ENCODE results near the gene CD37. TPM values are rescaled to one million over a fixed set of nuclear protein-coding genes. Genes with fewer than 3 reads are reported as not detected.
"Not testable (repeated sequence)": the region's sequence is repeated elsewhere in the genome, so short reads cannot be mapped to it uniquely, and the experiment has no call there.

Gene CD37
- total RNA-seq, 1 donor = 0.36 TPM

GRCh38 chr19:49364083-49364737 lies 29.0 kb downstream of the CD37 start:
- TF ChIP-seq CTCF (IDR thresholded peaks at IDR 0.05; ENCODE audit: extremely low read depth, low read depth, low read length) = no peak
- Histone ChIP-seq H3K27ac (ENCODE audit: low read depth, low read length) (no peak overlapping the region), H3K4me1 (ENCODE audit: insufficient read depth, low read length) (peaks cover 12% of the 10 kb centered on the region), H3K4me3 (ENCODE audit: insufficient read depth, low read length) (peak overlapping the region; percentile 82), H3K36me3 (ENCODE audit: insufficient read depth, low read length) (no peaks in the 10 kb centered on the region), H3K79me2 (ENCODE audit: insufficient read depth, low read length) (peaks cover 6% of the 10 kb centered on the region), H2AFZ (ENCODE audit: low read length) (peak overlapping the region; percentile 83), H3K4me2 (ENCODE audit: insufficient read depth, low read length) (peak overlapping the region; percentile 95), H4K20me1 (ENCODE audit: insufficient read depth, low read length) (no peaks in the 10 kb centered on the region), H3K9me3 (ENCODE audit: low read depth, low read length) (peaks cover 1% of the 10 kb centered on the region), H3K27me3 (ENCODE audit: insufficient read depth, low read length) (no peaks in the 10 kb centered on the region)
- no peak for DNase-seq (ENCODE audit: insufficient read length, low spot score, missing footprints)

- no peak for DNase-seq (ENCODE audit: insufficient read length, low spot score, missing footprints)
- H2AFZ ChIP-seq (ENCODE audit: low read length) = no peak overlapping the region
- peaks cover 12% of the 10 kb centered on the region for H3K4me1 ChIP-seq (ENCODE audit: insufficient read depth, low read length)
- no peaks in the 10 kb centered on the region for H3K36me3 ChIP-seq (ENCODE audit: insufficient read depth, low read length)
- H3K9me3 ChIP-seq (ENCODE audit: low read depth, low read length) = peaks cover 10% of the 10 kb centered on the region
- peaks cover 5% of the 10 kb centered on the region for H3K79me2 ChIP-seq (ENCODE audit: insufficient read depth, low read length)
- no peak overlapping the region for H3K27ac ChIP-seq (ENCODE audit: low read depth, low read length)
- TF ChIP-seq CTCF (IDR thresholded peaks at IDR 0.05; ENCODE audit: extremely low read depth, low read depth, low read length) = no peak
- no peaks in the 10 kb centered on the region for H3K27me3 ChIP-seq (ENCODE audit: insufficient read depth, low read length)
- H3K4me2 ChIP-seq (ENCODE audit: insufficient read depth, low read length) = no peak overlapping the region
- no peak overlapping the region for H3K4me3 ChIP-seq (ENCODE audit: insufficient read depth, low read length)
- no peaks in the 10 kb centered on the region for H4K20me1 ChIP-seq (ENCODE audit: insufficient read depth, low read length)
Measured at GRCh38 chr19:49366110-49366509, 30.9 kb downstream of the CD37 start.

- no peak for DNase-seq (ENCODE audit: insufficient read length, low spot score, missing footprints)
- no peak for TF ChIP-seq CTCF (IDR thresholded peaks at IDR 0.05; ENCODE audit: extremely low read depth, low read depth, low read length)
- Histone ChIP-seq H4K20me1 (ENCODE audit: insufficient read depth, low read length) (no peaks in the 10 kb centered on the region), H3K4me1 (ENCODE audit: insufficient read depth, low read length) (no peaks in the 10 kb centered on the region), H3K4me3 (ENCODE audit: insufficient read depth, low read length) (no peak overlapping the region), H3K79me2 (ENCODE audit: insufficient read depth, low read length) (no peaks in the 10 kb centered on the region), H3K9me3 (ENCODE audit: low read depth, low read length) (peaks cover 10% of the 10 kb centered on the region), H3K4me2 (ENCODE audit: insufficient read depth, low read length) (no peak overlapping the region), H2AFZ (ENCODE audit: low read length) (no peak overlapping the region), H3K27ac (ENCODE audit: low read depth, low read length) (no peak overlapping the region), H3K36me3 (ENCODE audit: insufficient read depth, low read length) (no peaks in the 10 kb centered on the region), H3K27me3 (ENCODE audit: insufficient read depth, low read length) (no peaks in the 10 kb centered on the region)
Measured at GRCh38 chr19:49368711-49369358, 33.6 kb downstream of the CD37 start.

- Histone ChIP-seq H3K27me3 (ENCODE audit: insufficient read depth, low read length) (no peaks in the 10 kb centered on the region), H3K27ac (ENCODE audit: low read depth, low read length) (no peak overlapping the region), H3K9me3 (ENCODE audit: low read depth, low read length) (peaks cover 10% of the 10 kb centered on the region), H3K4me3 (ENCODE audit: insufficient read depth, low read length) (no peak overlapping the region), H3K36me3 (ENCODE audit: insufficient read depth, low read length) (no peaks in the 10 kb centered on the region), H3K4me1 (ENCODE audit: insufficient read depth, low read length) (no peaks in the 10 kb centered on the region), H3K4me2 (ENCODE audit: insufficient read depth, low read length) (no peak overlapping the region), H2AFZ (ENCODE audit: low read length) (no peak overlapping the region), H4K20me1 (ENCODE audit: insufficient read depth, low read length) (no peaks in the 10 kb centered on the region), H3K79me2 (ENCODE audit: insufficient read depth, low read length) (no peaks in the 10 kb centered on the region)
- TF ChIP-seq CTCF (IDR thresholded peaks at IDR 0.05; ENCODE audit: extremely low read depth, low read depth, low read length) = no peak
- DNase-seq (ENCODE audit: insufficient read length, low spot score, missing footprints) = peak; percentile 32
Measured at GRCh38 chr19:49371184-49371583, 36.0 kb downstream of the CD37 start.

GRCh38 chr19:49373174-49373573 lies 38.0 kb downstream of the CD37 start:
- H3K27me3 ChIP-seq (ENCODE audit: insufficient read depth, low read length); H4K20me1 ChIP-seq (ENCODE audit: insufficient read depth, low read length); H3K4me2 ChIP-seq (ENCODE audit: insufficient read depth, low read length); H3K36me3 ChIP-seq (ENCODE audit: insufficient read depth, low read length); DNase-seq (ENCODE audit: insufficient read length, low spot score, missing footprints); H3K79me2 ChIP-seq (ENCODE audit: insufficient read depth, low read length); H3K27ac ChIP-seq (ENCODE audit: low read depth, low read length); H2AFZ ChIP-seq (ENCODE audit: low read length); H3K9me3 ChIP-seq (ENCODE audit: low read depth, low read length); H3K4me1 ChIP-seq (ENCODE audit: insufficient read depth, low read length); H3K4me3 ChIP-seq (ENCODE audit: insufficient read depth, low read length): not testable (repeated sequence)

All from osteoblast (primary cell).